Tibial nerve (tissue), 4 donors: ENCODE data around the gene MYOCOS. TPM values are rescaled to one million over a fixed set of nuclear protein-coding genes. Genes with fewer than 3 reads are reported as not detected.

Source experiments
- DNase-seq, 2 donors: peaks; one replicate each; pipeline ENCODE4 v3.0.0-alpha.2; 2019; ENCODE audit warnings: low spot score in 2 of 2
- H3K27ac ChIP-seq, 4 donors: fragments of 200-600 bp; sonication (generic) in 3 of 4; one replicate each; pipeline ENCODE4 v1.5.1; 2017 to 2019; ENCODE audit warnings: mild to moderate bottlenecking in 1 of 4
- H3K27me3 ChIP-seq, 2 donors: fragments of 200-600 bp; sonication (generic) in 1 of 2; one replicate each; pipeline versions ENCODE4 v1.5.1 to v1.6.0; 2017 to 2019
- H3K36me3 ChIP-seq, 3 donors: fragments of 200-600 bp; sonication (generic); one replicate each; pipeline ENCODE4 v1.5.1; 2018 to 2019
- H3K4me1 ChIP-seq, 4 donors: fragments of 200-600 bp; sonication (generic) in 3 of 4; one replicate each; pipeline ENCODE4 v1.5.1; 2017 to 2019
- H3K4me3 ChIP-seq, 4 donors: fragments of 200-600 bp; sonication (generic) in 3 of 4; one replicate each; pipeline ENCODE4 v1.5.1; 2017 to 2019; ENCODE audit warnings: mild to moderate bottlenecking in 1 of 4, moderate library complexity in 1 of 4
- H3K9me3 ChIP-seq, 4 donors: fragments of 200-600 bp; sonication (generic) in 3 of 4; one replicate each; pipeline ENCODE4 v1.5.1; 2017 to 2019
- CTCF ChIP-seq, 5 experiments: fragments of 200-600 bp in 3 of 5; fragments of 450-650 bp in 2 of 5; sonication (generic) in 3 of 5; IDR thresholded peaks; one replicate each; pipeline ENCODE4 v1.5.1; 2016 to 2019; ENCODE audit warnings: antibody characterized with exemption in 5 of 5, mild to moderate bottlenecking in 3 of 5, moderate library complexity in 2 of 5
- EP300 ChIP-seq, 2 donors: sonication (generic); formaldehyde crosslinking; IDR thresholded peaks; one replicate each; pipeline ENCODE4 v1.6.1; 2017; ENCODE audit warnings: antibody characterized with exemption in 2 of 2, mild to moderate bottlenecking in 1 of 2
- POLR2A ChIP-seq, 2 donors: fragments of 450-650 bp; IDR thresholded peaks; one replicate each; pipeline ENCODE4 v1.6.1; 2017; ENCODE audit warnings: antibody characterized with exemption in 2 of 2, mild to moderate bottlenecking in 2 of 2, moderate library complexity in 2 of 2
- WGBS, 2 donors: methylation state at CpG; one replicate each; pipeline ENCODE4 v1.1.5; 2018; 5-methylcytosine and 5-hydroxymethylcytosine counted together
- total RNA-seq, 4 donors: library from RNA; depleted of rRNA; stranded (reverse); fragments of >200 nt; gene quantifications; one replicate each; pipeline ENCODE4 v1.1.0, GENCODE V29; 2016

The MYOCOS gene
- total RNA-seq, 4 donors from 2014 or later: not detected

DNA sequence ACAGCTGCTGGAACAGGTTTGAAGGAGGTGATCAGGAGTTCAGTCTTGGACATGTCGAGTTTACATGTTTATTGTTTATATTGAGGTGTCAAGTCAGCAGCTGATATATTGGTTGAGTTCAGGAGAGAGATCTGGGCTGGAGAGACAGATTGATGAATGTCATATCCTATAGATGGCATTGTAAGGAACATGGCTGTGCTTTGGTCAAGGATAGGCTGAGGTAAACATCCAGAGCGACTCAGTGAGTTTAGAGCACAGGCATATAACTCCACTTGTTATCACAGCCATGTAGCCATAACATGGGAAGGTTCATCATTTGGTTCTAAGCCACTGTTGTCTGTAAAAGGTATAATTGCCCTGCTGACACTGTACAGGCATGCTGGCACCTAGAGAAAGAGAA lies 5.5 kb upstream of the MYOCOS start:
- Histone ChIP-seq H3K27me3 (no peaks in the 10 kb centered on the region), H3K36me3 (no peaks in the 10 kb centered on the region), H3K4me3 (no peak overlapping the region)

DNA sequence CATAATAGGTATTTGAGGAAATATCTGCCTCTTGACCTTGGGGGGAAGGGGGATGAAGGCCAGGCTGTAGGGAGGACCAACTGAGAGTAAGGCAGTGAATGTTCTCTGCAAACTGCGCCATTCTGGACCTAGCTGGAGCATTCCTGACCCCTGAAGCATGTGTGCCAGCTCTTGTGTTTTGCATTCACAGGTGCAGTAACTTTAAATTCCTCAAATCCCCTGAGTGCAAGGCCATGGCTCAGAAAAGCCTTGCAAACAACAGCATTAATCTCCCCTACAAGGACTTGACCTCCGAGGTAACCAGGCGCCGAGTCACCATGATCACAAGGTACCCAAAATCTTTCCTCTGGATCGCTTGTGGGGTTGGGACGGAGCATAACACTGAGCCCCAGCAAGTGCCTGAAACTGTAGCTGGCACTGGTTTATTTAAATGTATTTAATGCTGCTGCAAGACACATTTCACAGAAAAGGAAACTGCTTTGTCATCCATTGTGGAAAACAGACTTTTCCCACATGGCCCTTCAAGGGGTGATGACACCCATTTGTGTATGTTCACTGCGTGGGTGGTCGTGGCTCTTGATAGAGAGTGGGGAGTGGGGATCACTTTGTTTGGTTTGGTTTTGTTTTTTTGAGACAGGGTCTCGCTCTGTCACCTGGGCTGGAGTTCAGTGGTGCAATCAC lies 1.7 kb downstream of the MYOCOS start:
- TF ChIP-seq POLR2A (IDR thresholded peaks at IDR 0.05): no peak
- TF ChIP-seq EP300 (IDR thresholded peaks at IDR 0.05): no peak
- no peak for TF ChIP-seq CTCF (IDR thresholded peaks at IDR 0.05)
- Histone ChIP-seq H3K27me3 (no peaks in the 10 kb centered on the region), H3K4me3 (no peak overlapping the region), H3K4me1 (no peaks in the 10 kb centered on the region), H3K9me3 (no peaks in the 10 kb centered on the region), H3K36me3 (no peaks in the 10 kb centered on the region), H3K27ac (no peak overlapping the region)
- no peak for DNase-seq
- WGBS, 2 donors: 56 to 70% methylated on average over 9 of the region's 9 CpGs

More for the DNA sequence above, 5.5 kb upstream of the MYOCOS start:
- DNase-seq: no peak
- H3K9me3 ChIP-seq: no peaks in the 10 kb centered on the region
- TF ChIP-seq CTCF (IDR thresholded peaks at IDR 0.05): no peak
- no peak for TF ChIP-seq EP300 (IDR thresholded peaks at IDR 0.05)
- no peak for TF ChIP-seq POLR2A (IDR thresholded peaks at IDR 0.05)
- 83 to 91% methylated on average over 2 of the region's 2 CpGs for WGBS, 2 donors
- H3K27ac ChIP-seq: no peak overlapping the region
- no peaks in the 10 kb centered on the region for H3K4me1 ChIP-seq

DNA sequence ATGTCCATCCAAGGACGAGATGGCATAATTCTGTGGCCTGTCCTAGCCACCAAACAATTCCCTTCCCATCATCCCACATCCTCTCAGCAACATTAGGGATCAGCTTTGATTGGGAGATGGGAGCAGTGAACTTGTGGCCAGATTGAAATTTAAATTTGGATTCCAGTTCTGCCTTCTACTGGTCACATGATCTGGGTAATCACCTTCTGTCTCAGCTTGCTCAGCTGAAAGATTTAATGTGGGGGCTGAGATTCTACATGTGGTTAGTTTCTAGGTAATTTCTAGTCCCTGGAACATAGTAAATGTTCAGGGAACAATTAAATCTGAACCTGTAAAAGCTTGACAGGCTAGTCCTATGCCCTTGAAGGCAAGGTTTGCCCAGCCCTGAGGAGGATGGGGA lies 3.2 kb downstream of the MYOCOS start:
- DNase-seq: no peak
- 78 to 80% methylated on average over 1 of the region's 1 CpG for WGBS, 2 donors
- H3K9me3 ChIP-seq: no peaks in the 10 kb centered on the region
- no peak overlapping the region for H3K27ac ChIP-seq
- no peaks in the 10 kb centered on the region for H3K4me1 ChIP-seq
- H3K36me3 ChIP-seq: no peaks in the 10 kb centered on the region
- no peak overlapping the region for H3K4me3 ChIP-seq
- no peaks in the 10 kb centered on the region for H3K27me3 ChIP-seq
- no peak for TF ChIP-seq EP300 (IDR thresholded peaks at IDR 0.05)
- no peak for TF ChIP-seq CTCF (IDR thresholded peaks at IDR 0.05)

DNA sequence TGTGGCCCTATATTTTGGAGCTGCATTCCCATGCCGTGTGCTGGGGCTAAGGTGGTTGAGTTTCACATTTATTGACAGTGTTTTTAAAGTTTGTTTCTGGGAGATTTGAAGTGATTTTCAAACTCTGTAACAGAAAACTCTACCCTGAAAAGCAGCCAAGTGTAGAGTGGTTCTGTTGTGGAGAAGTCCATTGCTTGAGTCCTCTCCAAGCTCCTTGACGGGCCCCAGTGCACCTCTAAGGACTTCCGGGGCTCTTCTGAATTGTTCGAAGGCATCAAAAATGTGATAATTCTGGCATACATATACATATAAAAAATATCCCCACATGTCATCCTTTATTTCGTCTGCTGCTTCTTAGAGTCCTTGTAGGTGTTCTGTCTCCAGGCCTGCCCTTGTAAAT lies 5.0 kb downstream of the MYOCOS start:
- H3K27me3 ChIP-seq: no peaks in the 10 kb centered on the region
- TF ChIP-seq POLR2A (IDR thresholded peaks at IDR 0.05) (no peak), EP300 (IDR thresholded peaks at IDR 0.05) (no peak), CTCF (IDR thresholded peaks at IDR 0.05) (no peak)
- H3K27ac ChIP-seq: no peak overlapping the region
- peaks cover 0 to 5% (median 0%) of the 10 kb centered on the region in 4 donors for H3K9me3 ChIP-seq
- WGBS, 2 donors: 69 to 87% methylated on average over 5 of the region's 5 CpGs
- H3K4me1 ChIP-seq: no peaks in the 10 kb centered on the region
- no peaks in the 10 kb centered on the region for H3K36me3 ChIP-seq
- H3K4me3 ChIP-seq: no peak overlapping the region
- DNase-seq: no peak

DNA sequence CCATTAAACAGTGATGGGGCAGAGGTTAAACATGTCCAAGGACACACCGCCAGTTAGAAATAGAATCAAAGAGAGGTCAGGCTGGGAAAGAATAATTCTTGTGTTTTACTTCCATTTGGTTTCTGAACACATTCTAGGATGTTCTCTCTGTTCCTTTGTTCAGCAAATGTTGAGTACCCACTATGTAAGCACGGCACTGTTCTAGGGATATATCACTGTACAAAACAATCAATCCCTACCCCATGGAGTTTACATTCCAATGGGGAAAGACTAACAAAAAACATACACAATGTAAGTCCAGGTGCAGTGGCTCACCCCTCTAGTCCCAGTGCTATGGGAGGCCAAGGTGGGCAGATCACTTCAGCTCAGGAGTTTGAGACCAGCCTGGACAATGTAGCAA lies 6.2 kb downstream of the MYOCOS start:
- H3K27ac ChIP-seq: no peak overlapping the region
- H3K4me1 ChIP-seq: no peaks in the 10 kb centered on the region
- H3K9me3 ChIP-seq: peaks cover 0 to 7% (median 0%) of the 10 kb centered on the region in 4 donors
- DNase-seq: no peak
- 74 to 75% methylated on average over 2 of the region's 2 CpGs for WGBS, 2 donors
- TF ChIP-seq CTCF (IDR thresholded peaks at IDR 0.05) (no peak), POLR2A (IDR thresholded peaks at IDR 0.05) (no peak), EP300 (IDR thresholded peaks at IDR 0.05) (no peak)
- no peak overlapping the region for H3K4me3 ChIP-seq
- no peaks in the 10 kb centered on the region for H3K36me3 ChIP-seq
- H3K27me3 ChIP-seq: no peaks in the 10 kb centered on the region
